VCaP (cell line): ENCODE results near the gene OSCP1.

Source experiments
- H3K27ac ChIP-seq: fragments of 450-650 bp; 2 replicates; pipeline ENCODE4 v1.5.1; 2017
- TF ChIP-seq, protein P1 (sequence below): fragments of 450-650 bp; conservative IDR thresholded peaks from 2 replicates; pipeline ENCODE4 v1.5.1; 2017; ENCODE audit warnings: mild to moderate bottlenecking, moderate library complexity

Gene OSCP1

DNA sequence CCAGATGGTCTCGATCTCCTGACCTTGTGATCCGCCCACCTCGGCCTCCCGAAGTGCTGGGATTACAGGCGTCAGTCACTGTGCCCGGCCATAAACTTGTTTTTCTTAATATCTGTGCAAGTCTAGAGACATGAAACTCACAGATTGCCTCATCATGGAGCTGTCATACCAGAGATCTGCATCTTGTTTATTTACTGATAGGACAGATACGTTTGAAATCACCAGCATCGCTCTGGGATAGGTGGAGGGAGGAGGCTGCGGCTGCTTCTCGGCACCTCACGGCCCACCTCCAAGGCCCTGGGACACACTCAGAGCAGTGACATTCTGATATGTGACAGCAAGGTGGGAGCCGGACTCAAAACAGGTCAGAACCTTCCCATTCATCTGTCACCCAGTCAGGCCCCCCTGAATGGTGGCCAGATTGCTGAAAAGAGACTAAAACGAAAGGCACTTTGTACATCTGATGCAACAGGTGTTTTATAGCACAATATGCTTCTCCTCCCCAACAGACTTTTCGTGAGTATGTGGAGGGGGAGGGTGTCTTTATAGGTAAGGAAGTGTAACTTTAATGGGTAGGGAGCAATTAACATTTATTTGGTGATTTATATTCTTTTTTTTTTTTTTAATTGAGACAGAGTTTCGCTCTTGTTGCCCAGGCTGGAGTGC, 34.5 kb downstream of the OSCP1 start:
- TF ChIP-seq, protein P1, sequence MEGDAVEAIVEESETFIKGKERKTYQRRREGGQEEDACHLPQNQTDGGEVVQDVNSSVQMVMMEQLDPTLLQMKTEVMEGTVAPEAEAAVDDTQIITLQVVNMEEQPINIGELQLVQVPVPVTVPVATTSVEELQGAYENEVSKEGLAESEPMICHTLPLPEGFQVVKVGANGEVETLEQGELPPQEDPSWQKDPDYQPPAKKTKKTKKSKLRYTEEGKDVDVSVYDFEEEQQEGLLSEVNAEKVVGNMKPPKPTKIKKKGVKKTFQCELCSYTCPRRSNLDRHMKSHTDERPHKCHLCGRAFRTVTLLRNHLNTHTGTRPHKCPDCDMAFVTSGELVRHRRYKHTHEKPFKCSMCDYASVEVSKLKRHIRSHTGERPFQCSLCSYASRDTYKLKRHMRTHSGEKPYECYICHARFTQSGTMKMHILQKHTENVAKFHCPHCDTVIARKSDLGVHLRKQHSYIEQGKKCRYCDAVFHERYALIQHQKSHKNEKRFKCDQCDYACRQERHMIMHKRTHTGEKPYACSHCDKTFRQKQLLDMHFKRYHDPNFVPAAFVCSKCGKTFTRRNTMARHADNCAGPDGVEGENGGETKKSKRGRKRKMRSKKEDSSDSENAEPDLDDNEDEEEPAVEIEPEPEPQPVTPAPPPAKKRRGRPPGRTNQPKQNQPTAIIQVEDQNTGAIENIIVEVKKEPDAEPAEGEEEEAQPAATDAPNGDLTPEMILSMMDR: no peak
- no peak overlapping the region for H3K27ac ChIP-seq

DNA sequence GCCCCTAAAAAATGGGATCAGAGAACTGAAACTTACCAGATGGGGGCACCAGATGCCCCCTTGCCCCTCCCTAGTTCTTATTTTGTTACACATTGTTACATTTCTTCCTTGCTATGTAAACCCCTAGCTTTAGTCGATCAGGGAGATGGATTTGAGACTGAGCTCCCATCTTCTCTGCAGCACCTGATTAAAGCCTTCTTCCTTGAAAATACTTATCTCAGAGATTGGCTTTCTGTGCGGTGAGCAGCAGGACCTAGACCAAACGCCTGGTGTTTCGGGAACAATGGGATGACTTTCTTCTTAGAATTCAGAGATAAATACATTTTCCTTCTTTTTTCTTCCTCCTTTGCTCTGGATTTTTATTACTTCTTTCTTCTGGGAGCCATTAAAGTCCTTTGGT, 35.9 kb downstream of the OSCP1 start:
- TF ChIP-seq, protein P1: no peak

DNA sequence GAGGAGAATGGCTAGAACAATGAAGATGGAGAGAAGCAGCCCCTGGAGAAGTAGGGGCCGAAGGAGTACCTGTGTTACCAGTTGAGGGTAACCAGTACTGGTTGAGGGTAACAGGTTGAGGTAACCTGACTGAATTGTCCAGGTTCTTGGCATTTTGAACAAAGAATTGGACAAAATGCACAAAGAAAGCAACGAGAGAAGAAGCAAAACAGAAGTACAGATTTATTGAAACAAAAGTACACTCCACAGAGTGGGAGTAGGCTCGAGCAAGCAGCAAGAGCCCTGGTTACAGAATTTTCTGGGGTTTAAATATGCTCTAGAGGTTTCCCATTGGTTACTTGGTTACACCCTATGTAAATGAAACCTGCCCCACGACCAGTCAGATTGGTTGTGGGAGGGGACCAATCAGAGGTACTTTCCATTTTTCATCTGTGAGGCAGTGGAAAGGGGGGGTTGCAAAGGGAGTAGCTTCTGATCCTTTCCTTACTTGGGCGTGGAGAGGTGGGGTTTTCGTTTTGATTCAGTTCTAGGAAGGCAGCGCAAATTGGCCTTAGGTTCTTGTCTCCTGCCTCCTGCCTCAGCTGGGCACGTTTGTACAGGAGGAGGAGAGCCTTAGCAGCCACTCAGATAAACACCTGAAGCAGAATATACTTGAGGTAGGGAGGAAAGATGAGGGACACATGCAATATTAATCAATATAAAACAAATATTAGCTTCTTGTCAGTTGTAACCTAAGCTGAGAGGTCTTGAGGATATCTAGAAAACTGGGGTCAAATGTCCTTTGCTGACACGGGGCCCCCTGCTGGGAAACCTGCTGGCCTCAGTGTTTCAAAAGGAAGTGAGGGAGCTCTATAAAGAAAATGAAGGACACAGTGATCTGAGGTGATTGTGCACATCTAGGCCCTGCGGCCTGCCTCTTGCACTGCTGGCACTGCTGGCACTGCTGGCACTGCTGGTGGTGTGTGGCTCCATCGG, 38.3 kb downstream of the OSCP1 start:
- TF ChIP-seq, protein P1: no peak
- H3K27ac ChIP-seq: no peak overlapping the region

More for the DNA sequence above, 35.9 kb downstream of the OSCP1 start:
- H3K27ac ChIP-seq: no peak overlapping the region

DNA sequence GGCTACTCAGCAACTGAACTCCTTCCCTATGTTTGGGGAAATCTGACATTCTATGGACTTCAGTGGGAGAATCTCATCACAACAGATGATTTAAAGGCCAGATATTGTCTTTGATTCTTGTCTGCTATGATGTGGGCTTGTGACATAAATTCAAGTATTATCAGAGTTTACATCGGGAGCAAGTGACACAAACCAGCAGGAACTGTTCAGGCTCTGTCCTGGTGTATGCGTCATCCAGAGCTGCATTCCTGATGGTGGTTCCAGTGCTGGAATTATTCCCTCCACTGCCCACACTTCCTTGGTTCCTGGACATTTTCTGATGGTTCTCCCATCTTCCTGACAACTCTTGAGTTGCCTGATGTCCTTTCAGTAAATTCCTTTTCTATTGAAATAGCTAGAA, 41.8 kb downstream of the OSCP1 start:
- TF ChIP-seq, protein P1: no peak

DNA sequence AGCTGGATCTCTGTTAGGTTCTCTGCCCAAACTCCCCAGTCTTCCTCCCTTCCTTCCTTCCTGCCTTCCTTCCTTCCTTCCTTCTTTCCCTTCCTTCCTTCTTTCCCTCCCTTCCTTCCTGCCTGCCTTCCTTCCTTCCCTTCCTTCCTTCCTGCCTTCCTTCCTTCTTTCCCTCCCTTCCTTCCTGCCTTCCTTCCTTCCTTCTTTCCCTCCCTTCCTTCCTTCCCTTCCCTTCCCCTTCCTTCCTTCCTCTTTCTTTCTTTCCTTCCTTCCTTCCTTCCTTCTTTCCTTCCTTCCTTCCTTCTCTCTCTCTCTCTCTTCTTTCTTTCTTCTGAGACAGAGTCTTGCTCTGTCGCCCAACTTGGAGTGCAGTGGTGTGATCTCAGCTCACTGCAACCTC, 43.8 kb downstream of the OSCP1 start:
- no peak overlapping the region for H3K27ac ChIP-seq
- TF ChIP-seq, protein P1: no peak

More for the DNA sequence above, 41.8 kb downstream of the OSCP1 start:
- H3K27ac ChIP-seq: no peak overlapping the region

DNA sequence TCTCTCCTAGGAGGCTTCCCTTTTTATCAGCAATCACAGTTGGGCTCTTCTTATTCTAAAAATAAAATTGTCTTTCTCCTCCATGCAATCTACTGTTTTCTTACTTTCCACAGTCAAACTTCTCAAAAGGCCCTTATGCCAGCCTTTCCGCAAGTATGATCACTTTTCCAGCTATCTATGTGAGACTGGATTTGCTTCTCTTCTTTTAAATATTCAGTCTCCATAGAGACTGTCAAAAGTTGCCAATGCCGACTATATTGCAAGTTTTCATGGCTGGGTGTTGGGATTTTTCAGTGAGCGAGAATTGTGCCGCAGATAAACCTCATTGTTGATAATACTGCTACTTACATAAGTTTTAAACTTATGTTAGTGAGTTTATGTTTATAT, 47.8 kb downstream of the OSCP1 start:
- TF ChIP-seq, protein P1: no peak
- no peak overlapping the region for H3K27ac ChIP-seq

DNA sequence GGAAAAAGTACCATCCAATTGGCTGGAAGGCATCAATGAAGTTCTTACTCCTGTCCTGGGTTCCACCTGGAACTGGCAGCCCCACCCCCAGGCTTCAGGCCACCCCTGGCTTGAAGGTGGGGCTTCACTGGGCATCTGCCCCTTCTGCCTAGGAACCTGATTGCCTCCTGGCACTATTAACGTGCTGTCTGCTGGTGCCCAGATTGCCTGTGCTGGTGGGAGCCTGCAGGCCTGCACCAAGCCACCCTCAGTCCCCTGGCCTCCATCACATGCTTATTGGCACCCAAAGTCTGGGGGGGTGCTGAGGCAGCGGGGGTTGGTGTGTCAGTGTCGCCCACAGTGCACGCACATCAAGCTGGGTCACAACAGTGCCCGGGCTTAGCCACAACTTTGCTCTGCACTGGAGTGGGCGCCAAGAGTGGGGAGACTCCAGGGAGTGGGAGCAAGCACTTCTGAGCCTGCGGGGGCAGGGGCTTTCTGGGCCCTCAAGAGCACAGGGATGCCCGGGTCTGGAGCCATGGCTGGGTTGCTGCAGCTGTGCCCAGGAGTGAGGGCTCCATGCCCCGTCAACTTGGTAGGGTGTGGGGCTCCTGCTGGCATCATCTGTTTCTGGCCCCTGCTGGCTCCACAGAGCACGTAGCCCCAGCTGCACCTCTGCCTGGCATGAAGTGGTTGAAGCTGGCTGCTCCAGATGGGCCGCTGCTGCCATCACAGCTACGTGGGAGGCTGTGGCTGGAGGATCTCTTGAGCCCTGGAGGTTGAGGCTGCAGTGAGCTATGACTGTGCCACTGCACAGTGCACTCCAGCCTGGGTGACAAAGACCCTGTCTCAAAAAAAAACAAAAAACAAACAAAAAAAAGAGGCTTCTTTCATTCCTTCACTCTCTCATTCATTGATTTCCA, 48.4 kb downstream of the OSCP1 start:
- TF ChIP-seq, protein P1: no peak

More for the DNA sequence above, 48.4 kb downstream of the OSCP1 start:
- H3K27ac ChIP-seq: no peak overlapping the region
